ENCODE measurements around the gene SMU1. TPM values are rescaled to one million over a fixed set of nuclear protein-coding genes. Genes with fewer than 3 reads are reported as not detected.

SMU1 gene
- total and polyA plus RNA-seq, 2 of the 13 experiments (the other 11 are each of a cell fraction or from before 2014, with no cell fraction given) = 12.9 to 36.6 TPM

- TF ChIP-seq ARNTL (CRISPR knock-in tag; IDR thresholded peaks at IDR 0.05) = 0 out of 2 replicates have a peak, but pooled peaks have one; percentile 17
- peak; percentile 71; the same call in 1 of the 2 replicates for TF ChIP-seq MEIS2 (CRISPR knock-in tag; IDR thresholded peaks at IDR 0.05)
- TF ChIP-seq SPEN (CRISPR knock-in tag; IDR thresholded peaks at IDR 0.05; ENCODE audit: low read depth) = no peak; the same call in 1 of the 2 replicates
- TF ChIP-seq NCOA2 (CRISPR knock-in tag; IDR thresholded peaks at IDR 0.05) = peak; percentile 57; the same call in 1 of the 2 replicates
- TF ChIP-seq SNAPC2 (CRISPR knock-in tag; IDR thresholded peaks at IDR 0.05) = peak; percentile 80
- TF ChIP-seq NR2F2 (IDR thresholded peaks at IDR 0.05; ENCODE audit: borderline replicate concordance, low read depth) = no peak; the same call in 1 of the 2 replicates
- no peak for TF ChIP-seq NCOA5 (CRISPR knock-in tag; IDR thresholded peaks at IDR 0.05)
- TF ChIP-seq ZBTB20 (CRISPR knock-in tag; IDR thresholded peaks at IDR 0.05; ENCODE audit: borderline replicate concordance, low read depth) = no peak; the same call in none of the 2 replicates
- 0 out of 2 replicates have a peak, but pooled peaks have one; percentile 17 for TF ChIP-seq PRDM15 (CRISPR knock-in tag; IDR thresholded peaks at IDR 0.05)
- TF ChIP-seq ZNF44 (CRISPR knock-in tag; IDR thresholded peaks at IDR 0.05) = peak; percentile 46; the same call in 1 of the 2 replicates
- peak; percentile 87; the same call in 1 of the 2 replicates for TF ChIP-seq ZNF160 (CRISPR knock-in tag; IDR thresholded peaks at IDR 0.05)
- TF ChIP-seq NFYB (CRISPR knock-in tag; IDR thresholded peaks at IDR 0.05) = no peak
- TF ChIP-seq ZNF574 (CRISPR knock-in tag; IDR thresholded peaks at IDR 0.05) = peak; percentile 74
- peak; percentile 98 for TF ChIP-seq ZNF687 (CRISPR knock-in tag; IDR thresholded peaks at IDR 0.05)
- TF ChIP-seq ETV6 (CRISPR knock-in tag; conservative IDR thresholded peaks at IDR 0.05) = peak; percentile 85; the same call in 1 of the 2 replicates
- no peak for TF ChIP-seq HIC2 (CRISPR knock-in tag; IDR thresholded peaks at IDR 0.05; ENCODE audit: low read depth)
- peak; percentile 83 for TF ChIP-seq RXRA (CRISPR knock-in tag; IDR thresholded peaks at IDR 0.05)
Measured at GRCh38 chr9:33024966-33025571, 51.4 kb downstream of the SMU1 start, which contains the start of gene DNAJA1 (continued).
